GM18526 (cell line): ENCODE results near the gene RHEBL1.

ENCODE experiments used
- POLR2A ChIP-seq: IDR thresholded peaks from 3 replicates; pipeline ENCODE4 v1.6.1; 2011; ENCODE audit not compliant: insufficient read length; ENCODE audit errors: extremely low read depth

RHEBL1 gene, protein sequence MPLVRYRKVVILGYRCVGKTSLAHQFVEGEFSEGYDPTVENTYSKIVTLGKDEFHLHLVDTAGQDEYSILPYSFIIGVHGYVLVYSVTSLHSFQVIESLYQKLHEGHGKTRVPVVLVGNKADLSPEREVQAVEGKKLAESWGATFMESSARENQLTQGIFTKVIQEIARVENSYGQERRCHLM

DNA sequence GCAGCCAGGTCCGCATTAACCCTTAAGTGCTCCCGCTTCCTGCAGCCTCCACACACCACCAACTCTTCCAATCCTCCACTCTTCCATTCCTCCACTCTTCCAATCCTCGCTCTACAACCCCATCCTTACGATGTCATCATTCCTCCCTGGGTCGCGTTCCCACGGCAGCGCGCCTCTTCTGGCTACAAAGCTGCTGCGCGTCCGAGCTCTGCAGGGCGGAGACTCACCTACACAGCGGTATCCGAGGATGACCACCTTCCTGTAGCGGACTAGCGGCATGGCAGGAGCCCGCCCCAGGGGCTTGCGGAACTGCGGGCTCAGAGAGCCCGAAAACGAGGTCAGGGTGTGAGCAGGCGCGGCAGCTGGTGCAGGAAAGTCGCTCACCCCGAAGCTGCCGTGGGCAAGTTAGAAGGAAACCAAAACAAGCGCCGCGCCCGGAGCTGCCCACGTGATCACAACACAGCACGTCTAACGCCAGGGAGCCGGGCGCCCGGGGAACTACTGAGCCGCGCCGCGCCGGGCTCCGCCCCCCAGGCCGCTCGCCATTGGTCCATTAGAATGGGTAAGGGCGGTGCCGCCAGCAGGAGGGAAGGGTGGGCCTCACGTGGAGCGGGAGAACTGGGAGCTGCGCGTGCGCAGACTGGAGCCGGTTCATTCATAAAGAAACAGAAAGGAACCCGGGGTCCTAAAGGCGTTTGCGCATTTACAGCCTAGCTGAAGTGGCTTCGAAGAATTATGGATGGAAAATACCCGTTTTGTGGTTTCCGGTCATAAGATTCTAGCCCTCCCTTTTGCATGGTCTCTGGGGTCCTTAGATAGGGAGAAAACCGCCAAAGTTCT, at the start of gene RHEBL1:
RHEBL1 (minus strand) TSS at position 473 of the 840 bp plus-strand sequence; CDS start at position 279, 194 bp downstream.
- no peak for TF ChIP-seq POLR2A

DNA sequence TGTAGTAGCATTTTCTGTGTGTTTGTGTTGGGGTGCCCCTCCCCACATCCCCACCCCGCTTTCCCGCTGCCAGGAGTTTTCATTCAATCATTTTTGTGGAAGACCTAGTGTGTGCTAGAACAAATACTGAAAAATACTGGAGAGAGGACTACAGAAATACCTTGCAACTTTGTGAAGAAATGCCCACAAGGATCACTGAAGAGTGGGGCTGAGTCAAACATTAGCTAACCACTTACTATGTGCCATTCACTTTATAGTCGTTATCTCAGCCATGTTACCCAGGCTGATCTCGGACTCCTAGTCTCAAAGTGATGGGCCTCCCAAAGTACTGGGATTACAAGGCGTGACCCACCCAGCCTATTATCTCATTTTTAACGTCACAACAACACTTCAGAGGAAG, 41.4 kb upstream of the RHEBL1 start:
- no peak for TF ChIP-seq POLR2A

DNA sequence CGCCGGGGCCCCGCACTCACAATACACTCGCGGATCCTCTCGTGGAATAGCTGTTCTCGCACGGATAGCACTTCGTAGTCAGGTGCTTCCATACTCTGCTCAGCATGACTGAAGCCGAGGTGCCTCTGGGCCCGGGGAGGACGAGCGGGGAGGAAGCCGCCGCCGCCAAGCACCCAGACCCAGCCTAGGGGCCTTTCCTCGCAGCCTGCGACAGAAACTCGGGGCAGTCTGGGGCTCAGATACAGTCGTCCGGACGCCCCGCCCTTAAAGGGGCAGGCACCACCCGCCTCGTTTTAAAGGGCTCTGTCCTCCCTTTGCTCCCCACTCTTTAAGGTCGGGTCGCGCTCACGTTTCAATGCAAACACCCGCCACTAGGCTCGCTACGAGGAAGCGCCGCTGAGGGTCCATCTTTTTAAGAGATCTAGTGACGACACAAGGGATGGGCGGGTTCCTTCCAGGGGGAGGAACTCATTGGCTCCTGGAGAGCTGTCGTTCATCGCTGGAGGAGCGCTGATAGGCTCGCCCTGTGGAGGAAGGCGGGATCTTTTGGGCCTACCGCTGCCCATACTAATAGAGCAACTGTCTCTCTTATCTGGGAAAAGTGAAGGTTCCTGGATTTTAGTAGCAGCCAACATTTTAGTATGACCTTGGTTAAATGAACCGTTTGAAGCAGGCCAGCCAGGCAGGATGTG, 40.8 kb upstream of the RHEBL1 start, which contains the start of gene LMBR1L:
LMBR1L (minus strand) TSS at position 384 of the 692 bp plus-strand sequence; CDS start at position 92, 292 bp downstream.
- TF ChIP-seq POLR2A: peak; percentile 74

DNA sequence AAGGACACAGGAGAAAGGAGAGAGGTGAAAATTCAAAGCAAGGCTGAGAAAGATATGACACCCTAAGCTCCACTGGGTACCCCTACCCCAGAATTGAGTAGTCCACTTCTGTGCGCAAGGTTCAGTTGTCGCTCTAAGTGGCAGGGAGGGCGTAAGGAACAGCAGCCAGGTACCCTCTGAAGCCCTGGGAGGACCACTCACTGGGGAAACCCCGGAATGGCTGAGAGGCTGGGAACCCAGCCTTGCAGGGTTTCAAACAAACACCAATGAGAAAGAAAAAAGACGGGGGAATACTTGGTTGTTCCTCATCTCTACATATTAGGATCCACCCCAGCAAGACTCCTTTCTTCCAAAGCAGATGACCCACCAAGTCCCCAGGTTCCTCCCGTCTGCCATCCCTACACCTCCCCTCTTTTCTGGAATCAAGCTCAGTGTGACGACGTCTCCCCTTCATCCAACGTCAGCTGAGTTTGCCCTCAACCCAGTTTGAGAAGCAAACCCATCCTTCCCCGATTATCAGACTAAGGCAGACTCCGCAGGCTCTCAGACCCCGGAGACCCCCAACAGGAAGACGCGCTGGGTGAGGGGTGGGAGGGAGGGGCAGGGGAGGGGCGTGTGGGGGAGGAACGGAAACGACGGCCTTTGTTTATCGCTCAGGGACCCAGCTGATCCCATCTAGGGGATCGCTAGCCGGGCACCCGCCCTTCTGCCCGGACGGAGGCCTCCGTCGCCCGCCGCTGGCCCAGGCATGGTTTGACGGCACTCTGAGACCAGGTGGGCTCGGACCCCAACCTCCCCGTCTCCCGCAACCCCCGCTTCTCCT, 40.1 kb upstream of the RHEBL1 start:
- no peak for TF ChIP-seq POLR2A

DNA sequence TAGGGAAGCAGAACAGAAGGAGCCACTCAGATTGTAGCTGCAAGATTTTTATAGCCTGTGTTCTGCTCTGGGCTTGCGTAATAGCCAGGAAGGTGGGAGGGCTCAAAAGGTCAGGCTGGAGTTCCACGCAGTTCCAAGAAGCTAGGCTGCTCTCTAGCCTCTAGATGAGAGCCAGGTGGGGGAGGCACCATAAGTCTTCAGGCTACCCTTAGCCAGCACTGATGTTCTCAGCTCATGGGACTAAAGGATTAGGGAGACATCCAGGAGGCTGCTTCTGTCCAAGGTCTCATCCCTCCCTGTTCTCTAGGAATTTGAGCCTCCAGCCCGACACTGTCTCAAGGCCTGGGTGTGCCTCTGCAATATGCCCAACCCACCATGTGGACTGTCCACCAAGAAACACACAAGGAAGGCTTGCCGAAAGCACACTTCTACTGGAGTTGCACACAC, 39.2 kb upstream of the RHEBL1 start:
- no peak for TF ChIP-seq POLR2A

DNA sequence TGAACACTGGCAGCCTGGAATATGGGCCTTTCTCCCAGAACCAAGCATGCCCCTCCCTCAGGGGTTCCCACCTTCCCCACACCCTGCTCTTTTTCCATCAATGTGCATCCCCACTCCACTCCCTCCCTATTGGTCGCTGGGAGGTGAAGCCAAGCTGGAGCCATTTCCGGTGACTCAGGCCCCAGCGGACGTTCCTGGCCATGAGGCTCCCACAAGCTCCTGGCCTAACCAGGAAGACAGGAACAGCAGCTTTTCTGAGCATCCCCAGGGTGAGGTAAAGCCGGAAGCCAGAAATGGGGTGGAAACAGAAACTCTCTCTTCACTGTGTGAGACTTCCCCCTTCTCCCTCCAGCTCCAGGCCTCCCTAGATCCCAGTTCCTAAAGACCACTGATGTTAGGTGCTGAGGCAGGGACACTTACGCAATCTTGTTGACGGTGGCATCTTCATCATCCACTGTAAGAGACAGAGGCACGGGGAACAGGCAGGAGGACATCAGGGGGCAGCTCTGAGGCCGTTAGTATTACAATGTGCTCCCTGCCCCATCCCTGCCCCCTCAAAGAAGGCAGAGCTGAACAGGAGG, 35.8 kb upstream of the RHEBL1 start:
- no peak for TF ChIP-seq POLR2A

DNA sequence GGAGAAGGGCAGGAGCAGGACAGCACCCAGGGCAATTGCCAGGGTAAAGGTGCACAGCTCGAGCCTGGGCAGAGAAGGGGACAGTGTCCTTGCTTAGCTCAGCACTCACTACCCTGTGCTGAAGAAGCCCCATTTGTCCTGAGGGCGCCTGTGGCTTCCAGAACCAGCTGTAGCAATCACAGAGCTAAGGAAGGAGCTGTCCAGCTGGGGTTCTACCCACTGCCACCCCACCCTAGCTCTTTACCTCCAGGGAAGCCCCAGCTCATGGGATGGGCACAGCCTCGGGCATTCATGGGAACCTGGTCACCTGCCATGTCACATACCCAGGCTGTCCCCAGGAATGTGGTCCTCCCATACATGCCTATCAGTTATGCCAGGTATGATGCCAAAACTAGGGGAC, 35.0 kb upstream of the RHEBL1 start:
- no peak for TF ChIP-seq POLR2A

DNA sequence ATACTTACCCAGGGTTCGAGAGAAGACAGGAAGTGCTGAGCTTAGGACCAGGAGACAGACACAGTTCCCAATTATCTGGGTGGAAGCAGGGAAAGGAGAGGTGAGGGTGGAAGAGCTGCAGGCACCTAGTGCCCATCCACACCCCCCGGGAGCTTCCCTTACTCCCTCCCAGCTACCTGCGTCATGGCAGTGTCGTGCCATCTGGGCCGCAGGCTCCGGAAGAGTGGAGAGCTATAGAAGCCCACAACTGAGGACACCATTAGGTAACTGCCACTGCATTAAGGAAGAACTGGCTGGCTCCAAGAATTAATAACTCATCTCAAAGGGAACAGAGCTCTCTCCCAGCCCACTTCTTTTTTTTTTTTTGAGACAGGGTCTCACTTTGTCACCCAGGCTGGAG, 30.6 kb upstream of the RHEBL1 start:
- no peak for TF ChIP-seq POLR2A

DNA sequence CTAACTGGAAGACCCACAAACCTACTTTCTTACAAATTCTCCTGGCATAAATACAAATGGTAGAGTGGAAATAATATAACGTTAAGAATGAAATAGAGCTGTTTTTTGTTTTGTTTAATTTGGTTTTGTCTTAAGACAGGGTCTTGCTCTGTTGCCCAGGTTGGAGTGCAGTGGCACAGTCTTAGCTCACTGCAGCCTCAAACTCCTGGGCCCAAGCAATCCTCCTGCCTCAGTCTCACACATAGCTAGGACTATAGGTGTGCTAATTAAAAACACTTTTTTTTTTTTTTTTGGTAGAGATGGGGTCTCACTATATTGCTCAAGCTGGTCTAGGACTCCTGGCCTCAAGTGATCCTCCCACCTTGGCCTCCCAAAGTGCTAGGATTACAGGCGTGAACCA, 28.9 kb upstream of the RHEBL1 start:
- no peak for TF ChIP-seq POLR2A

DNA sequence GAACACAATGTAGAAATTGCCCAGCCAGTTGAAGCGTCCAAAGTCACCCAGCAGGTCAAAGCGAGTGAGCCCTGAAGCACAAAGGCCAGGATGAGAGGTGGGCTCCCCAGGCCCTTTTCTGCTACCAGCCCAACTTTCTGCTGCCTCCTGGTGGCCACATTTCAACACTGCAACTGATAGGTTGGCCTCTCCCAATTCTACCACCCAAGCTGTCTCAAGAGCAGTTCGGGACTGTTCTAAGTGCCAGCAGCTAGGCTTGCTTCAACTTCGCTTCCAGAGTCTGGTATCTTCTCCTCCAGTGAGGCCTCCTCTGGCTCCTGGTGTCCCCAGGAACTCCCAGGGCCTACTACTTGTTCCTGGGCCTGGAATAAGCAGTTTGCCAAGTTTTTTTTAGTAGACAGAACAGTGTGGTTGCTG, 28.3 kb upstream of the RHEBL1 start:
- TF ChIP-seq POLR2A: no peak

DNA sequence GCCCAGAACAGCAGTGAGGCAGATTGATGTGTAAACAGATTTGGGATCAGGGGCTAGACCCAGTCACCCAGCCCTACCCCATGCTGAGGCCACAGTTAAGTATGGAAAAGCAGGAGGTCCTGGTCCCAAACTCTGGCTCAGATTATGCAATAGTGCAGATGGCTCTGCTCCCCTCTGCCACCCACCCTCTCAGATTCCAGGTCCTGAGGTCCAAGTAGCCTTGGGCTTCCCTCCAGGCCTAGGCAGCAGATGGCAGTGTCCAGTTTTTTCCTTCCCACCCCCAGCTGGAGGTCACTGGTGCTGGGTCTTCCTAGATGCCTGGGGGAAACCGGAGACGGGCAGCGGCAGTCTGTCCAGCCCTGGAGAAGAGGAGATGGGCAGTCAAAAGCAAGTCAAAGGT, 27.6 kb upstream of the RHEBL1 start:
- TF ChIP-seq POLR2A: no peak

DNA sequence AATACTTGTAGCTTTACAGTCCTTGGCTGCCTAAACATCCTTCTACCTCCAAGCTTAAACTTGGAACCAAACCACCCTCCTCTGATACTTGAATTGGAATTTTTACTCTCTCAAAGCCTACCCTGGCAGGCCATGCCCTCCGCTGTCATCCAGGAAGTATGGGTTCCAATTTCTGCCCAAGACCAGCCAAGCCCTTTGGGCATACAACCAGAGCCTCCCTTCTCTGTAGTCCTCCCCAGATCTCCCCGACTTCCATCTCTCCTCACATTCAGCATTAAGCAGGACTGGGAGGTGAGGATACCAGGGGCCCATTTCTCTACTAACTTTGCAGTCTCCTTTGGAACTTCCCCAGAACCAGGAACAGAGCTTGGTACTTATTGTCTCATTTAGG, 25.2 kb upstream of the RHEBL1 start:
- no peak for TF ChIP-seq POLR2A

DNA sequence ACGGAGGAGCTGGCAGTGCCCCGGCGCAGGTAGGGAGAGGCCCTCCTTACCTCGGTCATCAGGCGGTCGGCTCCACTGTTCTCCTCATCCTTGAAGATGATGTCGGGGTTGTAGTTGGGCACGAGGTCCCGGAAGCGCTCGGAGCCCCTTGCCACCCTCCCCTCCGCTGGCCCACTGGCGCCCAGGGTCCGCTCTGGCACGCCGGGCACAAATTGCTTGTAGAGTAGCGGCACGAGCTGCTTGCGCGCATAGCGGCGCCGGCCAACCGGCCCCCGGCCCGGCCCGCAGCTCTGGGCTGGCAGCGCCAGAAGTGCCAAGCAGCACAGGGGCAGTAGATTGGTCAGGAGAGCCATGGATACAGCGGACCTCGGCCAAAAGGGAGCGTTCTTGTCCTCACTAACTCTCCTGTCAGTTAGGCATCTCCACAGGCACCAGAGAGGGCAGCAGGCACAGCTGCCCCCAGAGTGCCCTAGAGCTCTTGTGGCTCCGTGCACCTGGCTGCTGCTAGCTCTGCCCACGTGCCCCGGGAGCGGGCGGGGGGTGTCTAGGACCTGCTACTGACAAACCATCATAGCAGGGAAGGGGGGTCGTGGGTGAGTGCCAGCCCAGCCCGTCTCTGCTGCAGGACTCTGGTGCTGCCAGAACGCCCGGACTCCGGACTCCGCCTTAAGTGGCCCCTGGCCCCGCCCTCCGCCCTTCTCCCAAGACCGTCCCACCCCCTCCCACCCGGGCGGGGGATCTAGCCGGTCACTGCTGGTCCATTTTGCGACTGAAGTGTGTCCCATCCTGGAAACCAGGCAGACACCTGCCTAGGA, 24.6 kb upstream of the RHEBL1 start, which contains the start of gene DHH:
DHH (minus strand) TSS at position 642 of the 815 bp plus-strand sequence; CDS start at position 353, 289 bp downstream.
- TF ChIP-seq POLR2A: no peak

DNA sequence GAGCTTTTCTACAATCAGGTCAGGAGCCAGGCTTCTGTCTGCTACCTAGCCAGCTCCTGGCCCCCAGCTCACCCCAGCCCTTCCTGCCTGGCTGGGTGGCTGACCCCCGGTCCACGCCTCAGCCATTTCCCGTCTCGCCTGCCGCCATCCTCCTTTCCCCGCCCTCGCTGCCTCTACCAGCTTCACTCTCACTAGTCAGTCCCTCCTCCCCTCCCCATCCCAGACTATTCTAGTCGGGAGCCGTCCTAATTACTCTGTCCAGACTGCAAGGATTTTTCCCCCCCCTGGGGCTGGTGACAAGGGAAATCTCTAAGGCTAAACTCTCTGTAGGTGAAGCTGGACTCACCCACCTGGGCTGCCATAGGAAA, 24.0 kb upstream of the RHEBL1 start:
- no peak for TF ChIP-seq POLR2A
